Endothelial cell of umbilical vein (primary cell): ENCODE measurements around the gene MYO16. TPM values are rescaled to one million over a fixed set of nuclear protein-coding genes. Genes with fewer than 3 reads are reported as not detected.

Experiments used
- BruUV-seq: library from RNA; stranded (reverse); fragments of 400-500 nt; replicated peaks from 2 replicates; lab custom pipeline; 2021; lab: Mats Ljungman, UMichigan
- CTCF ChIA-PET: fragments of 300-600, 350-600 bp; sonication (Branson Sonifier 250); formaldehyde crosslinking; loops from one replicate; lab custom pipeline; 2021; ENCODE audit warnings: antibody characterized with exemption, inconsistent platforms; lab: Charles Lee
- POLR2A ChIA-PET: fragments of 300-600, 350-600 bp; sonication (Branson Sonifier 250); formaldehyde crosslinking; loops from one replicate; lab custom pipeline; 2021; ENCODE audit warnings: antibody characterized with exemption, inconsistent platforms; lab: Charles Lee
- DNase-seq: peaks from one replicate; pipeline ENCODE4 v3.0.0-alpha.2; 2011; ENCODE audit warnings: low read depth, low spot score
- FAIRE-seq: peaks from 2 replicates; lab custom pipeline; 2011; peaks lifted over from hg19 to GRCh38; lab: Jason Lieb, UNC
- H2AFZ ChIP-seq: 2 replicates; pipeline ENCODE4 v1.6.0; 2012; ENCODE audit warnings: low read depth, low read length, control low read depth, inconsistent platforms
- H3K27ac ChIP-seq: 2 replicates; pipeline ENCODE4 v1.5.1; 2011; ENCODE audit warnings: low read depth, mild to moderate bottlenecking, control low read depth, low read length, moderate library complexity; ENCODE audit not compliant: insufficient read depth
- H3K27me3 ChIP-seq, 2 experiments: 2 replicates each; pipeline versions ENCODE4 v1.6.0 to v1.6.1; 2011; ENCODE audit warnings: low read length in 2 of 2, mixed read lengths in 1 of 2; ENCODE audit not compliant: control insufficient read depth in 2 of 2, insufficient read depth in 2 of 2
- H3K36me3 ChIP-seq, 2 experiments: 2 replicates in 1 of 2; 3 replicates in 1 of 2; pipeline ENCODE4 v1.5.1; 2011; ENCODE audit warnings: low read length in 2 of 2, mild to moderate bottlenecking in 1 of 2, moderate library complexity in 1 of 2; ENCODE audit not compliant: control insufficient read depth in 2 of 2, insufficient read depth in 2 of 2; ENCODE audit errors: extremely low read depth in 1 of 2
- H3K4me1 ChIP-seq: 3 replicates; pipeline ENCODE4 v1.5.1; 2011; ENCODE audit warnings: mild to moderate bottlenecking, low read length; ENCODE audit not compliant: control insufficient read depth, insufficient read depth; ENCODE audit errors: extremely low read depth
- H3K4me2 ChIP-seq: 2 replicates; pipeline ENCODE4 v1.6.1; 2011; ENCODE audit warnings: low read length, control low read depth, mixed read lengths; ENCODE audit not compliant: insufficient read depth
- H3K4me3 ChIP-seq, 3 experiments: fragments of 200-600 bp in 1 of 3; sonication (generic), shearing (Covaris generic) in 1 of 3; replicated peaks in 1 of 3; 2 replicates each; pipeline ENCODE4 v1.5.1; 2011 to 2016; ENCODE audit warnings: control low read depth in 3 of 3, low read length in 3 of 3, mild to moderate bottlenecking in 2 of 3, inconsistent platforms in 1 of 3, low read depth in 1 of 3, moderate library complexity in 1 of 3; ENCODE audit not compliant: insufficient read depth in 1 of 3
- H3K79me2 ChIP-seq: 2 replicates; pipeline ENCODE4 v1.6.0; 2012; ENCODE audit warnings: low read length, inconsistent platforms; ENCODE audit not compliant: control insufficient read depth, insufficient read depth
- H3K9ac ChIP-seq: replicated peaks from 2 replicates; pipeline ENCODE3; 2011; ENCODE audit warnings: low read length, control low read depth; ENCODE audit not compliant: insufficient read depth; ENCODE audit errors: extremely low read depth
- H3K9me1 ChIP-seq: replicated peaks from 3 replicates; pipeline ENCODE4 v1.6.0; 2011; ENCODE audit warnings: mild to moderate bottlenecking, low read length; ENCODE audit not compliant: control insufficient read depth, insufficient read depth; ENCODE audit errors: extremely low read depth
- H3K9me3 ChIP-seq: replicated peaks from 2 replicates; pipeline ENCODE4 v1.5.1; 2012; ENCODE audit warnings: low read length, inconsistent platforms; ENCODE audit not compliant: control insufficient read depth, insufficient read depth
- H4K20me1 ChIP-seq: replicated peaks from 2 replicates; pipeline ENCODE3; 2011; ENCODE audit warnings: mild to moderate bottlenecking, low read length; ENCODE audit not compliant: control insufficient read depth, insufficient read depth; ENCODE audit errors: extremely low read depth
- CTCF ChIP-seq, 2 donors: IDR thresholded peaks; 1 replicate in 1 of 2; 2 replicates in 1 of 2; pipeline ENCODE4 v1.5.1; 2011; ENCODE audit warnings: low read length in 2 of 2, mild to moderate bottlenecking in 2 of 2, moderate library complexity in 2 of 2, control low read depth in 1 of 2, inconsistent platforms in 1 of 2, low read depth in 1 of 2; ENCODE audit not compliant: insufficient read depth in 1 of 2; ENCODE audit errors: extremely low read depth in 1 of 2
- EZH2 ChIP-seq: IDR thresholded peaks from 2 replicates; pipeline ENCODE4 v1.6.1; 2012; ENCODE audit warnings: borderline replicate concordance, low read depth, mild to moderate bottlenecking, moderate library complexity, low read length, inconsistent platforms; ENCODE audit not compliant: severe bottlenecking
- FOS ChIP-seq: IDR thresholded peaks from 2 replicates; pipeline ENCODE4 v1.6.1; 2011; ENCODE audit warnings: mild to moderate bottlenecking, low read length, moderate library complexity, borderline replicate concordance; ENCODE audit not compliant: insufficient read depth
- GATA2 ChIP-seq: IDR thresholded peaks from 2 replicates; pipeline ENCODE4 v1.7.0; 2011; ENCODE audit warnings: low read depth, mild to moderate bottlenecking, moderate library complexity, mixed read lengths, low read length; ENCODE audit not compliant: insufficient read length, insufficient read depth
- JUN ChIP-seq: IDR thresholded peaks from 2 replicates; pipeline ENCODE4 v1.6.1; 2011; ENCODE audit warnings: borderline replicate concordance, low read depth; ENCODE audit not compliant: insufficient read length, insufficient read depth
- MAX ChIP-seq: IDR thresholded peaks from 2 replicates; pipeline ENCODE4 v1.6.1; 2011; ENCODE audit not compliant: insufficient read depth, insufficient read length
- MYC ChIP-seq: IDR thresholded peaks from one replicate; pipeline ENCODE4 v1.6.1; 2011; ENCODE audit warnings: mild to moderate bottlenecking, low read depth, low read length
- POLR2A ChIP-seq: IDR thresholded peaks from 2 replicates; pipeline ENCODE4 v1.6.1; 2012; ENCODE audit warnings: low read depth, mild to moderate bottlenecking, control low read depth, low read length
- POLR2AphosphoS5 ChIP-seq: IDR thresholded peaks from 2 replicates; pipeline ENCODE4 v1.6.1; 2012; ENCODE audit warnings: low read depth, mild to moderate bottlenecking, control low read depth, low read length, moderate library complexity; ENCODE audit not compliant: insufficient read depth
- dilution Hi-C: fragments of 300-500 bp; cut with MboI; formaldehyde crosslinking; loops from one replicate; pipeline ENCODE4 v1.15.0; 2019; ENCODE audit warnings: low sequenced_read_pairs; ENCODE audit not compliant: extremely low pct_ligation_motif_present
- intact Hi-C: fragments of 100-400 bp; cut with micrococcal nuclease; formaldehyde crosslinking; loops from one replicate; pipeline ENCODE4 v1.10.0; 2022
- polyA plus RNA-seq, 4 experiments: library from polyadenylated mRNA; depleted of rRNA in 3 of 4; stranded (reverse) in 3 of 4; unstranded in 1 of 4; fragments of >200 nt; gene quantifications; 2 replicates each; pipeline versions ENCODE4 v1.2.1 to v1.2.3, GENCODE V29; 2011 to 2012; ENCODE audit warnings: missing spikeins in 1 of 4
- total RNA-seq: library from RNA; stranded (reverse); gene quantifications from 2 replicates; pipeline ENCODE4 v1.2.3, GENCODE V29; 2021

The MYO16 gene
- total and polyA plus RNA-seq, 2 donors (not counting 3 experiments of a cell fraction or from before 2014, with no cell fraction given), result 0.03 to 0.04 TPM

GRCh38 chr13:109206616-109207015, 577.2 kb downstream of the MYO16 start:
- H3K4me2 ChIP-seq, result no peak overlapping the region
- H3K79me2 ChIP-seq, result no peaks in the 10 kb centered on the region
- H3K4me1 ChIP-seq, result peaks cover 24% of the 10 kb centered on the region
- no peak overlapping the region for H3K9ac ChIP-seq
- FAIRE-seq (no peak), DNase-seq (no peak)
- no peak overlapping the region for H3K27ac ChIP-seq
- no peak overlapping the region for H3K4me3 ChIP-seq
- H4K20me1 ChIP-seq, result no peaks in the 10 kb centered on the region
- H2AFZ ChIP-seq, result no peak overlapping the region
- intact Hi-C loops, result no loop called here
- ChIA-PET CTCF (interaction anchor here (1.2 kb wide), 1 partner anchor 14 kb away, joined by 3 read pairs; no protein-coding TSS in a partner anchor), POLR2A (no interaction called here)
- H3K36me3 ChIP-seq, result no peaks in the 10 kb centered on the region
- TF ChIP-seq EZH2 (no peak), POLR2A (no peak), GATA2 (no peak), CTCF (IDR thresholded peaks at IDR 0.05; ENCODE audit: extremely low read depth in 1 of 2, insufficient read depth in 1 of 2, low read depth in 1 of 2, low read length in 2 of 2) (no peak), MYC (no peak), POLR2AphosphoS5 (no peak), JUN (no peak), FOS (no peak), MAX (no peak)
- no TSS peak for BruUV-seq
- no peaks in the 10 kb centered on the region for H3K9me3 ChIP-seq
- dilution Hi-C loops, result no loop called here
- no peaks in the 10 kb centered on the region for H3K27me3 ChIP-seq
- H3K9me1 ChIP-seq, result no peaks in the 10 kb centered on the region
